Measurements from ENCODE around the gene NEK2.
"Not testable (repeated sequence)": the region's sequence is repeated elsewhere in the genome, so short reads cannot be mapped to it uniquely, and the experiment has no call there.

The NEK2 gene

GRCh38 chr1:211648336-211648735 is 27.1 kb downstream of the NEK2 start:
- DNase-seq: no peak

- no peak for DNase-seq
These were observed 27.7 kb downstream of the NEK2 start for GRCh38 chr1:211647711-211648121.

- no peak for DNase-seq
These were observed 28.9 kb downstream of the NEK2 start for GRCh38 chr1:211646566-211646965.

- not testable (repeated sequence) for DNase-seq
These were observed 29.8 kb downstream of the NEK2 start for GRCh38 chr1:211645601-211646000.

GRCh38 chr1:211644653-211645052 is 30.8 kb downstream of the NEK2 start:
- no peak for DNase-seq

- DNase-seq: peak; percentile 47
These were observed 31.9 kb downstream of the NEK2 start for GRCh38 chr1:211643324-211644212.

- DNase-seq: no peak
These were observed 32.6 kb downstream of the NEK2 start for GRCh38 chr1:211642870-211643269.

GRCh38 chr1:211641942-211642341 is 33.5 kb downstream of the NEK2 start:
- no peak for DNase-seq

- no peak for DNase-seq
These were observed 34.2 kb downstream of the NEK2 start for GRCh38 chr1:211641044-211641800.

GRCh38 chr1:211640301-211640630 is 35.2 kb downstream of the NEK2 start:
- DNase-seq: no peak

- DNase-seq: no peak
These were observed 35.7 kb downstream of the NEK2 start for GRCh38 chr1:211639475-211640300.

GRCh38 chr1:211638689-211639101 is 36.7 kb downstream of the NEK2 start:
- DNase-seq: no peak

GRCh38 chr1:211638246-211638645 is 37.2 kb downstream of the NEK2 start:
- DNase-seq: no peak

- DNase-seq: no peak
These were observed 38.4 kb downstream of the NEK2 start for GRCh38 chr1:211637066-211637465.

GRCh38 chr1:211636575-211637029 is 38.8 kb downstream of the NEK2 start:
- DNase-seq: not testable (repeated sequence)

- DNase-seq: no peak
These were observed 39.7 kb downstream of the NEK2 start for GRCh38 chr1:211635597-211636205.

GRCh38 chr1:211634931-211635330 is 40.5 kb downstream of the NEK2 start:
- no peak for DNase-seq

GRCh38 chr1:211634461-211634860 is 41.0 kb downstream of the NEK2 start:
- DNase-seq: no peak

- DNase-seq: no peak
These were observed 41.9 kb downstream of the NEK2 start for GRCh38 chr1:211633524-211633846.

- no peak for DNase-seq
These were observed 42.5 kb downstream of the NEK2 start for GRCh38 chr1:211632808-211633523.

GRCh38 chr1:211632117-211632807 is 43.2 kb downstream of the NEK2 start:
- no peak for DNase-seq
